A549 (cell line): ENCODE results near the gene ARL11. TPM values are rescaled to one million over a fixed set of nuclear protein-coding genes. Genes with fewer than 3 reads are reported as not detected.

ENCODE experiments used
- ATAC-seq, 2 experiments: fragments of 200-7000 bp in 1 of 2; fragments of >200 bp in 1 of 2; cut with Nextera tagmentation in 1 of 2; cut with Tn5 transposase in 1 of 2; 3 replicates each; pipeline versions ENCODE4 v1.8.0 to v1.9.1; 2018 to 2020; ENCODE audit warnings: mild to moderate bottlenecking in 1 of 2, moderate library complexity in 1 of 2
- CTCF ChIA-PET: fragments of 300-600 bp; sonication (Branson Sonifier 250); formaldehyde crosslinking; extraction: SDS; loops from one replicate; lab custom pipeline; 2021; ENCODE audit warnings: antibody characterized with exemption, inconsistent platforms; lab: Yijun Ruan, JAX
- POLR2A ChIA-PET: fragments of 350-600 bp; formaldehyde crosslinking; extraction: SDS; loops from one replicate; lab custom pipeline; 2021; ENCODE audit warnings: antibody characterized with exemption, inconsistent platforms; lab: Yijun Ruan, JAX
- DNase-seq, 2 experiments: peaks; one replicate each; pipeline versions ENCODE4 v3.0.0 to v3.0.0-alpha.2; 2011 to 2016; ENCODE audit warnings: low read depth in 1 of 2, low spot score in 1 of 2
- FAIRE-seq: peaks from 2 replicates; lab custom pipeline; 2011; peaks lifted over from hg19 to GRCh38; lab: Jason Lieb, UNC
- H3K27ac ChIP-seq, 2 experiments: fragments of >200 bp; sonication (Bioruptor Twin); formaldehyde crosslinking; 3 replicates each; pipeline ENCODE4 v1.5.1; 2016 to 2017
- H3K4me1 ChIP-seq: fragments of >200 bp; sonication (Bioruptor Twin); formaldehyde crosslinking; 3 replicates; pipeline ENCODE4 v1.6.1; 2016
- H3K4me2 ChIP-seq: fragments of >200 bp; sonication (Bioruptor Twin); formaldehyde crosslinking; 3 replicates; pipeline ENCODE4 v1.6.1; 2016
- H3K4me3 ChIP-seq: fragments of >200 bp; sonication (Bioruptor Twin); formaldehyde crosslinking; 3 replicates; pipeline ENCODE4 v1.5.1; 2016
- H3K9me3 ChIP-seq: fragments of >200 bp; sonication (Bioruptor Twin); formaldehyde crosslinking; 3 replicates; pipeline ENCODE4 v1.6.1; 2016
- ATOH8 ChIP-seq: fragments of 250-450 bp; sonication (Bioruptor Pico); IDR thresholded peaks from 2 replicates; pipeline ENCODE4 v1.5.0; 2020; ENCODE audit warnings: low read depth, mild to moderate bottlenecking, moderate library complexity
- BHLHE40 ChIP-seq: IDR thresholded peaks from 2 replicates; pipeline ENCODE4 v1.6.1; 2012; ENCODE audit warnings: low read depth, low read length, inconsistent platforms
- CBX8 ChIP-seq: fragments of 200-600 bp; sonication (generic); IDR thresholded peaks from 2 replicates; pipeline ENCODE4 v1.6.1; 2016
- CEBPB ChIP-seq, 2 experiments: fragments of >200 bp in 1 of 2; sonication (Bioruptor Twin) in 1 of 2; formaldehyde crosslinking in 1 of 2; IDR thresholded peaks; 2 replicates each; pipeline ENCODE4 v1.6.1; 2012 to 2016
- CTCF ChIP-seq: fragments of >200 bp; sonication (Bioruptor Twin); formaldehyde crosslinking; IDR thresholded peaks from 3 replicates; pipeline ENCODE4 v1.5.1; 2016
- EHF ChIP-seq: fragments of 250-450 bp; sonication (Bioruptor Pico); IDR thresholded peaks from 2 replicates; pipeline ENCODE4 v1.5.0; 2020; ENCODE audit warnings: mild to moderate bottlenecking
- ELK1 ChIP-seq: fragments of 150-350 bp; IDR thresholded peaks from 2 replicates; pipeline ENCODE4 v1.6.1; 2014; ENCODE audit warnings: low read depth, mild to moderate bottlenecking, low read length
- EP300 ChIP-seq, 2 experiments: fragments of >200 bp; sonication (Bioruptor Twin); formaldehyde crosslinking; IDR thresholded peaks; 2 replicates in 1 of 2; 3 replicates in 1 of 2; pipeline ENCODE4 v1.6.1; 2016 to 2017
- ESRRA ChIP-seq: fragments of 150-350 bp; IDR thresholded peaks from 2 replicates; pipeline ENCODE4 v1.6.1; 2014; ENCODE audit warnings: mild to moderate bottlenecking, low read length, borderline replicate concordance
- FOXS1 ChIP-seq: fragments of 250-450 bp; sonication (Bioruptor Pico); IDR thresholded peaks from 2 replicates; pipeline ENCODE4 v1.5.0; 2020; ENCODE audit warnings: mild to moderate bottlenecking, moderate library complexity
- GATA3 ChIP-seq: IDR thresholded peaks from 2 replicates; pipeline ENCODE4 v1.6.1; 2012; ENCODE audit warnings: borderline replicate concordance
- HDAC2 ChIP-seq: fragments of 200-600 bp; sonication (generic); IDR thresholded peaks from 2 replicates; pipeline ENCODE4 v1.6.1; 2016
- HEYL ChIP-seq: fragments of 250-450 bp; sonication (Bioruptor Pico); IDR thresholded peaks from 2 replicates; pipeline ENCODE4 v1.8.0; 2021; ENCODE audit warnings: mild to moderate bottlenecking, moderate library complexity
- HMGXB4 ChIP-seq: fragments of 250-450 bp; sonication (Bioruptor Pico); IDR thresholded peaks from 2 replicates; pipeline ENCODE4 v1.5.0; 2021; ENCODE audit warnings: mild to moderate bottlenecking, moderate library complexity, borderline replicate concordance
- HOXB5 ChIP-seq: fragments of 250-450 bp; sonication (Bioruptor Pico); IDR thresholded peaks from 2 replicates; pipeline ENCODE4 v1.5.0; 2020; ENCODE audit warnings: mild to moderate bottlenecking, moderate library complexity
- JUN ChIP-seq, 2 experiments: fragments of >200 bp; sonication (Bioruptor Twin); formaldehyde crosslinking; IDR thresholded peaks; 2 replicates in 1 of 2; 3 replicates in 1 of 2; pipeline ENCODE4 v1.6.1; 2016 to 2017
- KDM1A ChIP-seq: fragments of 200-600 bp; sonication (generic); IDR thresholded peaks from 2 replicates; pipeline ENCODE4 v1.6.1; 2016; ENCODE audit warnings: low read depth, mild to moderate bottlenecking
- MAFK ChIP-seq: fragments of 450-650 bp; IDR thresholded peaks from 2 replicates; pipeline ENCODE4 v1.6.1; 2014; ENCODE audit not compliant: partially characterized antibody
- MAX ChIP-seq: IDR thresholded peaks from 2 replicates; pipeline ENCODE4 v1.6.1; 2012
- NR3C1 ChIP-seq: fragments of >200 bp; sonication (Bioruptor Twin); formaldehyde crosslinking; IDR thresholded peaks from 3 replicates; pipeline ENCODE4 v1.6.1; 2017
- PHF8 ChIP-seq: fragments of 200-600 bp; sonication (generic); IDR thresholded peaks from 2 replicates; pipeline ENCODE4 v1.6.1; 2016; ENCODE audit warnings: low read depth, mild to moderate bottlenecking, antibody characterized with exemption, moderate library complexity, borderline replicate concordance
- POLR2A ChIP-seq: IDR thresholded peaks from 2 replicates; pipeline ENCODE4 v1.6.1; 2012; ENCODE audit warnings: mild to moderate bottlenecking, low read length
- RARB ChIP-seq: fragments of 250-450 bp; sonication (Bioruptor Pico); IDR thresholded peaks from 2 replicates; pipeline ENCODE4 v1.8.0; 2021; ENCODE audit warnings: mild to moderate bottlenecking, moderate library complexity
- RCOR1 ChIP-seq: fragments of 150-350 bp; IDR thresholded peaks from 2 replicates; pipeline ENCODE4 v1.6.1; 2014; ENCODE audit warnings: antibody characterized with exemption, low read length, low read depth
- RFX5 ChIP-seq: fragments of 450-650 bp; IDR thresholded peaks from 2 replicates; pipeline ENCODE4 v1.7.1; 2014; ENCODE audit warnings: antibody characterized with exemption, mild to moderate bottlenecking, moderate library complexity
- RNF2 ChIP-seq: fragments of 200-600 bp; sonication (generic); IDR thresholded peaks from 2 replicates; pipeline ENCODE4 v1.6.1; 2016; ENCODE audit warnings: low read depth, mild to moderate bottlenecking, antibody characterized with exemption, moderate library complexity, borderline replicate concordance
- SREBF2 ChIP-seq: fragments of 450-650 bp; IDR thresholded peaks from 2 replicates; pipeline ENCODE4 v1.6.1; 2014; ENCODE audit warnings: mild to moderate bottlenecking, moderate library complexity
- TFCP2L1 ChIP-seq: fragments of 250-450 bp; sonication (Bioruptor Pico); IDR thresholded peaks from 2 replicates; pipeline ENCODE4 v1.5.0; 2021; ENCODE audit warnings: mild to moderate bottlenecking
- WGBS: methylation state at CpG from one replicate; pipeline ENCODE4 v1.1.6; 2017; ENCODE audit errors: missing lambda C conversion rate; 5-methylcytosine and 5-hydroxymethylcytosine counted together
- polyA plus RNA-seq, 4 experiments: library from polyadenylated mRNA; depleted of rRNA in 3 of 4; stranded (reverse); fragments of >200 nt; fragmentation: RNase III in 1 of 4; extraction: RNeasy Plus Mini Kit Qiagen cat#74134 plus additional on column Dnase treatment in 1 of 4; gene quantifications; 2 replicates in 3 of 4; 3 replicates in 1 of 4; pipeline ENCODE4 v1.2.3, GENCODE V29; 2011 to 2017

ARL11 gene
- polyA plus RNA-seq, 2 of the 4 experiments (the other 2 are of a cell fraction) = not detected

- no peak for FAIRE-seq
- no peak for DNase-seq
- no peak overlapping the region for H3K4me3 ChIP-seq
- H3K4me1 ChIP-seq = no peaks in the 10 kb centered on the region
- ChIA-PET CTCF (interaction anchor here (1.2 kb wide), 1 partner anchor 38 kb away, joined by 3 read pairs; no protein-coding TSS in a partner anchor), POLR2A (no interaction called here)
- H3K27ac ChIP-seq = no peak overlapping the region
- no peak overlapping the region for H3K4me2 ChIP-seq
- H3K9me3 ChIP-seq = no peaks in the 10 kb centered on the region
- no peak for TF ChIP-seq ELK1
- TF ChIP-seq RCOR1 = no peak
- TF ChIP-seq FOXS1 (CRISPR knock-in tag) = no peak
- TF ChIP-seq HOXB5 (CRISPR knock-in tag) = no peak
- TF ChIP-seq JUN (IDR thresholded peaks at IDR 0.05) = no peak
- no peak for TF ChIP-seq EHF (CRISPR knock-in tag)
- TF ChIP-seq CBX8 = no peak
- TF ChIP-seq NR3C1 = no peak
- no peak for TF ChIP-seq TFCP2L1 (CRISPR knock-in tag)
- no peak for TF ChIP-seq HEYL
- TF ChIP-seq MAX = no peak
- no peak for TF ChIP-seq RNF2
- TF ChIP-seq RFX5 = no peak
- no peak for TF ChIP-seq RARB (CRISPR knock-in tag)
- no peak for TF ChIP-seq KDM1A
- no peak for TF ChIP-seq BHLHE40
- TF ChIP-seq HMGXB4 (CRISPR knock-in tag) = no peak
- TF ChIP-seq, all 56 proteins: peak for 0
- no peak for ATAC-seq
- 90% methylated on average over 13 of the region's 13 CpGs for WGBS
Measured at GRCh38 chr13:49645451-49645850, 17.1 kb downstream of the ARL11 start.

- no peaks in the 10 kb centered on the region for H3K4me1 ChIP-seq
- H3K4me2 ChIP-seq = no peak overlapping the region
- ChIA-PET CTCF (no interaction called here), POLR2A (no interaction called here)
- 90% methylated on average over 3 of the region's 4 CpGs for WGBS
- no peak for DNase-seq
- no peak overlapping the region for H3K27ac ChIP-seq
- H3K9me3 ChIP-seq = no peaks in the 10 kb centered on the region
- no peak for FAIRE-seq
- no peak overlapping the region for H3K4me3 ChIP-seq
- TF ChIP-seq MAFK = no peak
- no peak for TF ChIP-seq ATOH8 (CRISPR knock-in tag)
- TF ChIP-seq RARB (CRISPR knock-in tag) = no peak
- no peak for TF ChIP-seq EP300 (IDR thresholded peaks at IDR 0.05)
- no peak for TF ChIP-seq HEYL
- TF ChIP-seq HDAC2 = no peak
- TF ChIP-seq GATA3 = no peak
- TF ChIP-seq PHF8 = no peak
- TF ChIP-seq RFX5 = no peak
- no peak for TF ChIP-seq SREBF2
- TF ChIP-seq POLR2A = no peak
- no peak for TF ChIP-seq CTCF
- no peak for TF ChIP-seq HOXB5 (CRISPR knock-in tag)
- TF ChIP-seq CEBPB (IDR thresholded peaks at IDR 0.05) = no peak
- TF ChIP-seq JUN (IDR thresholded peaks at IDR 0.05) = no peak
- TF ChIP-seq ESRRA = no peak
- no peak for ATAC-seq
Measured at GRCh38 chr13:49646688-49647087, 18.4 kb downstream of the ARL11 start.
